GM21619 (cell line): ENCODE results near the gene ATN1.

Source experiments
- ATAC-seq: cut with Tn5 transposase; IDR thresholded peaks from one replicate; pipeline ENCODE4 v1.9.1; 2021; ENCODE audit not compliant: unreplicated experiment

ATN1 gene

DNA sequence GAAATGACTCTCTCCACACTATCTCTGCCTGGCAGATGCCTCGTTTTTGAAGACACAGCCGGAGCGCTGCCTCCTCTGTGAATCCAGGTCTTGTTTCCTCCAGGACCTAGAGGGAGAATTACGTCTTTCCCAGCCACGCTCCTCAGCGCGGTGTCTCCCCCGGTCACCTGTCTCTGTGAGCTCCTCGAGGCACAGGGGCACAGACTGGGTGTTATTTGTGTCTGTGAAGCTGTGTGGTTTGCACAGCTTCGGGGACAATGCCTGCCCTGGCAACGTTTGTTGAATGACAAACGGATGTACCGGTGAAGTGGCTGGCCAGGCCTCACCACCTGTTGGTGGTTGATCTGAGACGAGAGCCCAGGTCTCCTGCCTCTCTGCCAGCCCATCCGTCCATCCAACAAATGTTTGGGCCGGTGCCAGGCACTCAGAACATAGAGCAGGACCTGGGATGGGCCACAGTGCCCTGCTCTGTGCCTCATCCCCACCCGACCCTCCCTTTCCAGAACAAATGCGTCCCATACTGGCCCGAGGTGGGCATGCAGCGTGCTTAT is 29.5 kb downstream of the ATN1 start:
- ATAC-seq = no peak

DNA sequence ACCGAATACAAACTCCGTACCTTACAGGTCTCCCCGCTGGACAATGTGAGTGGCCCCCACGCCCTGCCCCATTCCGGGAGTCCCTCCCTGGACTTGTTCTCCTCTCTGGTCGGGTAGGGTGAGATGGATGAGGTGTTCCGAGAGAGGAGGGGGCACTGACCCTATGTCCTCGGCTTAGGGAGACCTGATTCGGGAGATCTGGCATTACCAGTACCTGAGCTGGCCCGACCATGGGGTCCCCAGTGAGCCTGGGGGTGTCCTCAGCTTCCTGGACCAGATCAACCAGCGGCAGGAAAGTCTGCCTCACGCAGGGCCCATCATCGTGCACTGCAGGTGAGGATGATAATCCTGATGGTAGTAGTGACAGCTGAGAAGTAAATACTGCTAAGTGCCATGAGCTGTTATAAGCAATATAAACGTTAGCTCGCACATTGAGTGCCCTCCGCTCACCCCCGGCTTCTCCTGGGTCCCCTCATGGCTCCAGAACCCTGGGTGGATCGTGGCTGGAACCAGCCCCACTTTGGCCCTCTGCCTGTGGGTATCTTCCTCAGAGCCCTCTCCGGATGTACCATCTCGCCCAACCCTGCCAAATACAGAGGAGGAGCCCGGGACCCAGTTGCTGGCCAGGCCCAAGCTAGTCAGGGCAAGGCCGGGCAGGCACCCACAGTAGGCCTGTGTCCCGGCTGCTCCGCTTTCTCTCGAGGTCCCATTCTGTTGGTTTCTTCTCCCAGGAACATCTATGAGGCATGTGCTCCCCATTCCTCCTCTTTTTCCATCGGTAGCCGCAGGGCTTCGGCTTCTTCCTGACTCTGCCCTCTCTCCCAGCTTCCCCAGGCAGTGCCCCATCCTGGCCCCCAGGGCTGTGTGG is 30.2 kb downstream of the ATN1 start:
- no peak for ATAC-seq

DNA sequence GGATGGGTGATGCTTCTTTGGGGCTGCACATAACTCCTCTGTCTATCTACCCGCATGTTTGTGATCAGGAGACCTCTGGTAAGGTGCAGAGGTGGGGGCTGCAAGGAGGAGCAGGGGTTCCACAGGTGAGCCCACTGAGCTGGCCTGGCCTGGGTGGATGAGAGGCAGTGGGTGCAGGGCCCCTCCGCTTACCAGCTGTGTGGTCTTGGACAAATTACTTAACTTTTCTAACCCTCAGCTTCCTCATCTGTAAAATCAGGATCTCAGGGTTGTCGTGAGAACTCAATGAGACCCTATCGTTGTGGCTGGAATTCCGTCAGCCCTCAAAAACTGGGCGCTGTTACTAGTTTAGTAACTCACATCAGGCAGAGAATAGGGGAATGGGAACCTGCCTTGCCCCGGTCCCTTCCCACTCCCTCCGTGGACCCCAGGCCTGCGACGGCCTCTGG is 30.9 kb downstream of the ATN1 start:
- ATAC-seq = no peak

DNA sequence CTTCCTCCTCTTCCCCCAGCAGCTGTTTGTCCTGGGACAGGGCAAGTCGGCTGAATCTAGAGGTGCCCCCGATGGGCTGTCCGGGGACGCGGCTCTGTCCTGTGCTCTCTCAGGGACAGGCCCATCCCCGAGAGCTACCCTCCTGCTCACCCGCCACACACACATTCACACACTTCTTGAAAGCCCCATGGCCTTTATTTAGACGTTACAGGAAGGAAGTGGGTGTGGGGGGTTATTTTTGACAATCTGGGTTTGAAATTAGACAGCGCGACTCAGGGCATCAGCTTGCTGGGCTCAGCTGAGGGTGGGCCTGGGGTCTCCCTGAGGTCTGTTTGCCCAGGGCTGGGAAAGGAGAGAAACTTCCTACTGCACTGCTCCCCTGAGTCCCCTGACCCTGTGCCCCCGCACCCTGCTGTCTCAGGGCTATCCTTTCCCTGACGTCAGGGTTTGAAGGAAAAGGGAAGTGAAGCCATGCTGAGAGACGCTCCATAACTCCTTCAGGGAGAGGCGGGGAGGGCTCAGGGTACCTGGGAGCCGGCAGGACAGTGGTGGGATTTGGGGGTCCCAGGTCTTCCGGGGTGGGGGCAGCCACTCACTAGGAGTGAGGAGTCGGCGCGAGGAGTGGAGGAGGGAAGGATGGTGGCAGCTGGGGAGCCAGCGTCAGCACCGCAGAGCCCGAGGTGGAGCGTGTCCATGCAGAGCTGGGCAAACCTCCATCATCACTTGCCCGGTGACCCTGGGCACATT is 31.5 kb downstream of the ATN1 start:
- peak; percentile 50 for ATAC-seq

DNA sequence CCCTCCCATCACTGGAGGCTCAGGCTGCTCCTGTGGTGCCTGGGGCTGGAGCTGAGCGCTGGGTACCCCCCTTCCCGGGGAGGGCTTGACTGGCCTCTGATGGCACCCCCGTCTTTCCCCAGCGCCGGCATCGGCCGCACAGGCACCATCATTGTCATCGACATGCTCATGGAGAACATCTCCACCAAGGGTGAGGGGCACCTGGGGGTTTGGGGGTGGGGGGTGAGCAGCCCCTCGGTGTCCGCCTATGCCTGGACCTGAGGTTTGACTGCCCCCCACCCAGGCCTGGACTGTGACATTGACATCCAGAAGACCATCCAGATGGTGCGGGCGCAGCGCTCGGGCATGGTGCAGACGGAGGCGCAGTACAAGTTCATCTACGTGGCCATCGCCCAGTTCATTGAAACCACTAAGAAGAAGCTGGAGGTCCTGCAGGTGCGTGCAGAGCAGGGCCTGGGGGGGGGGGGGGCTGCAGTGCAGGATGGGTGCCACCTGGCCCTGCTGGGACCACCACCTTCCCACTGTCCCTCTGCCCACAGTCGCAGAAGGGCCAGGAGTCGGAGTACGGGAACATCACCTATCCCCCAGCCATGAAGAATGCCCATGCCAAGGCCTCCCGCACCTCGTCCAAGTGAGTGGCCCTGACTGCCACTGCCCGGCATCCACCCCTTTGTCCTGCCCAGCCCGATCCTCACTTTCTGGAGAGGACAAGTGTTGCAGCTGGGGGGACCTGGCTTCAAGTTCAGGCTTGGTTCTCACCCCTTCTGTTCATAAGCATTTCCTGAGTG is 32.2 kb downstream of the ATN1 start:
- no peak for ATAC-seq

- no peak for ATAC-seq
Measured at GRCh38 chr12:6960593-6961277, 33.0 kb downstream of the ATN1 start.

DNA sequence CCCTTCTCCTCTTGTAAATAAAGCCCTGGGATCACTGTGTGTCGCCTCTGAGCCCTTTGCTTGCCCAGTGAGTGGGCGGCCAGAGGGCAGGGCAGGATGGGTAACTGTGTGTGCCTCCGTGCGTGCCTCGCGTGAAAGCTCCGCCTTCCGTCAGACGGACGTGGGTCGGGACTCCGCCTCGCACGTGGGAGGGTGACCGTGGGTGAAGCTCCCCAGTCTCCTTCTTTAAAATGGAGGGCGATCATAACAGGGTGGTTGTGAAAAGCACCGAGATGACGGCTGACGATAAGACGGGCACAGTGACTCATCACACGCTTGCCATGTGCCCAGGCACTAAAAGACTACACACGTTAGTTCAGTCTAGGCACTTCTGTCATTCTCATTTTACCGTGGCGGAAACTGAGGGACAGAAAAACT is 33.5 kb downstream of the ATN1 start:
- no peak for ATAC-seq

- ATAC-seq = no peak
Measured at GRCh38 chr12:6961695-6962284, 34.0 kb downstream of the ATN1 start.

GRCh38 chr12:6962285-6963015 is 34.7 kb downstream of the ATN1 start:
- ATAC-seq = no peak

DNA sequence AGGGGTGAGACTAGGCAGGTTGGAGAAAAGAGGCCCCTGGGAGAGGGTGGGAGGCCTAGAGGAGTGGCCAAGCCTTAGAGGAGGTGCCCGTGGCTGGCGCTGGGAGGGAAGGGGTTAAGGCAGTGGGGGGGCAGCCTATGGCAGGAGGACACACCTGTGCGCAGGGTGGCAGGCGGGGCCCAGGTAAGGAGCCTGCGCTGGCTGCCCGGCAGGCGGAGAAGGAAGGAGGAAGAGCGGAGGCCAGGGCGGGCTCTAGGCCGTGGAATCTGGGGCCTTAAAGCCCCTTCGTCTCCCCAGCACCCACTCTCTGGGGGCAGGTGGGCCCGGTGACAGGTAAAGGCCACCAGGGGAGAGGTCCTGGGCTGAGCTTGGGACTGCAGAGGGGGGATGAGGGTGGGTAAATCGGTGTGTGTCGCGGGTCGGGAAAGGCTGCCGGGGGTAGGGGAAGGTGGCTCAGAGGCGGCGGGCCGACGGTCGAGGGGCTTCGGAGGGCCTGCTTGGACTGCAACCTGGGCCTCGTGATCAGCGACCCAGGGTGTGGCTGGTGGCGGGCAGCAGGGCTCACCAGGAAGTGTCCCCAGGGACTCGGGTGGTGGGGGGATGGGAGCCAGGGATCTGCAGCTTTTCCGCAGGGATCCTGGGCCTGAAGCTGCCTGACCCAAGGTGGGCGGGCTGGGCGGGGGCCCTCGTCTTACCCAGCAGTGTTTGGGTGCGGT is 35.4 kb downstream of the ATN1 start:
- ATAC-seq = no peak

GRCh38 chr12:6963791-6964413 is 36.1 kb downstream of the ATN1 start:
- no peak for ATAC-seq

GRCh38 chr12:6964605-6965025 is 36.9 kb downstream of the ATN1 start:
- ATAC-seq = no peak

- ATAC-seq = peak; percentile 38
Measured at GRCh38 chr12:6965026-6965661, 37.4 kb downstream of the ATN1 start.

- ATAC-seq = no peak
Measured at GRCh38 chr12:6965714-6966113, 38.0 kb downstream of the ATN1 start.

GRCh38 chr12:6966351-6966750 is 38.6 kb downstream of the ATN1 start:
- no peak for ATAC-seq

- ATAC-seq = no peak
Measured at GRCh38 chr12:6967651-6968100, 39.9 kb downstream of the ATN1 start.

DNA sequence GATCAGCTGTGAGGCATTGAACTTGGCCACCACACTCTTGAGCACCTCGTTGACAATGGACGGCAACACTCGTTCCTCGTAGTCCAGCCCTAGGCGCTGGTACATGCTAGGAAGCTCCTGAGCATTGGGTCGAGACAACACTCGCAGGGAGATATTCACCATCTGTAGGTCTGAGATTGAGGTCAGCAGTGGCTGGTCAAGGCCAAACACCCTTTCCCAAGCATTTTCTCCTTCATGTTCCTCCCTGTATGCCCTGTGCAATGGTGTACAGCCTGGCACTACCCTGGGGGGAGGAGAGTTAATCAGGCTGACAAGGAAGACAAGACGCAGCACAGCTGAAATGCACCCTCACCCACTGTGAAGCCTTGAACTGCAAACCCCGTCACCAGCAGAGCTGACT is 40.7 kb downstream of the ATN1 start:
- no peak for ATAC-seq

GRCh38 chr12:6970096-6970527 is 42.4 kb downstream of the ATN1 start:
- ATAC-seq = peak; percentile 10
